IPS DF 6.9 (cell line): ENCODE data around the gene ZNF500.

Experiments used
- DNase-seq: peaks from one replicate; pipeline ENCODE4 v3.0.0-alpha.2; 2013; ENCODE audit warnings: low read depth, low spot score
- H3K27ac ChIP-seq: one replicate; pipeline ENCODE4 v1.5.1; 2013; ENCODE audit warnings: low read length, control low read depth
- H3K27me3 ChIP-seq: 2 replicates; pipeline ENCODE4 v1.6.1; 2013; ENCODE audit warnings: mild to moderate bottlenecking, low read length; ENCODE audit not compliant: control insufficient read depth, insufficient read depth
- H3K36me3 ChIP-seq: 2 replicates; pipeline ENCODE4 v1.6.1; 2013; ENCODE audit warnings: low read length; ENCODE audit not compliant: control insufficient read depth, insufficient read depth
- H3K4me1 ChIP-seq: 2 replicates; pipeline ENCODE4 v1.6.1; 2013; ENCODE audit warnings: low read length; ENCODE audit not compliant: control insufficient read depth, insufficient read depth
- H3K4me3 ChIP-seq: 2 replicates; pipeline ENCODE4 v1.5.1; 2013; ENCODE audit warnings: mild to moderate bottlenecking, low read length
- H3K9me3 ChIP-seq: 2 replicates; pipeline ENCODE4 v1.6.1; 2013; ENCODE audit warnings: low read length, inconsistent platforms; ENCODE audit not compliant: control insufficient read depth, insufficient read depth
- WGBS: extraction: QIAGEN DNeasy Blood & Tissue Kit; methylation state at CpG from one replicate; pipeline ENCODE4 v1.1.7; 2013; ENCODE audit warnings: mixed read lengths, missing lambda C conversion rate; ENCODE audit not compliant: insufficient read length, insufficient coverage; 5-methylcytosine and 5-hydroxymethylcytosine counted together

ZNF500 gene

DNA sequence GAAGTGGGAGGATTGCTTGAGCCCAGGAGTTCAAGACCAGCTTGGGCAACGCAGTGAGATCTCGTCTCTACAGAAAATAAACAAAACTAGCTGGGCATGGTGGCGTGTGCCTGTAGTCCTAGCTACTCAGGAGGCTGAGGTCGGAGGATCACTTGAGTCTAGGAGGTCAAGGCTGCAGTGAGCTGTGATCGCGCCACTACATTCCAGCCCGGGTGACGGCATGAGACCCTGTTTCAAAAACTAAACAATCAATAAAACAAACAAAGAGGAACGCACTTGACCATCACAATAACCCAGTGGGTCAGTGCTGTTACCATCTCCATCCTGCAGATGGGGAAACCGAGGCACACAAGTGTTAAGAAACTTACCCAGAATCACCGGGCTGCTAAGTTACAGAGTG lies 13.7 kb downstream of the ZNF500 start:
- Histone ChIP-seq H3K27me3 (no peaks in the 10 kb centered on the region), H3K9me3 (no peaks in the 10 kb centered on the region), H3K27ac (no peak overlapping the region), H3K36me3 (peaks cover 32% of the 10 kb centered on the region), H3K4me3 (no peak overlapping the region), H3K4me1 (no peaks in the 10 kb centered on the region)
- DNase-seq = no peak
- no CpG with 5 or more reads among the region's 11 CpGs for WGBS

DNA sequence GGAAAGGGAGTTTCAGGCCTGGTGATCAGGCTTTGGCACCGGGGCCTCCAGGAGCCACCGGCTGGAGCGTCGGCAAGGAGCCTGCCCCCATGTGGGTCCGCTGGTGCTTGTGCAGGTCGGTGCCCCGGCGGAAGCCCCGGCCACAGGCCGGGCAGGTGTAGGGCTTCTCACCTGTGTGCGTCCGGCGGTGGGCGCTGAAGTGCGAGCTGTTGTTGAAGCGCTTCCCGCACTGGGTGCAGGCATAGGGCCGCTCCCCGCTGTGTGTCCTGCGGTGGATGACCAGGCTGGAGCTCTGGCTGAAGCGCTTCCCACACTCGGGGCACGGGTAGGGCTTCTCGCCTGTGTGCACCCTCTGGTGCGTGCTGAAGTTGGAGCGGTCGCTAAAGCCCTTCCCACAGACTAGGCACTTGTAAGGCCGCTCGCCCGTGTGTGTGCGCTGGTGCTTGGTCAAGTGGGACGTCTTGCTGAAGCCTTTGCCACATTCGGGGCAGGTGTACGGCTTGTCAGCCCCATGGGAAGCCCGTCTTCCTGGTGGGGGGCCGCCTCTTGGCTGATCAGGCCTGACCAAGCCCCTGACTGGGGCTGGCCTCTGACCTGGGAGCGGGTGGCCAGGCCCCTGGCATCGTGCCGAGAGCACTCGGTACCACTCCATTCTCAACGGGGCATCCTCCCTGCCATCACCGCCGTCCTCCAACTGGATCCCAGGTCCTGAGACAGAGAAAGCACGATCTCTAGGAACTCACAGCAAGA lies 14.4 kb downstream of the ZNF500 start:
- no CpG with 5 or more reads among the region's 44 CpGs for WGBS
- H3K36me3 ChIP-seq = peaks cover 29% of the 10 kb centered on the region
- no peak overlapping the region for H3K4me3 ChIP-seq
- no peak for DNase-seq
- no peaks in the 10 kb centered on the region for H3K4me1 ChIP-seq
- no peak overlapping the region for H3K27ac ChIP-seq
- no peaks in the 10 kb centered on the region for H3K27me3 ChIP-seq
- H3K9me3 ChIP-seq = no peaks in the 10 kb centered on the region

DNA sequence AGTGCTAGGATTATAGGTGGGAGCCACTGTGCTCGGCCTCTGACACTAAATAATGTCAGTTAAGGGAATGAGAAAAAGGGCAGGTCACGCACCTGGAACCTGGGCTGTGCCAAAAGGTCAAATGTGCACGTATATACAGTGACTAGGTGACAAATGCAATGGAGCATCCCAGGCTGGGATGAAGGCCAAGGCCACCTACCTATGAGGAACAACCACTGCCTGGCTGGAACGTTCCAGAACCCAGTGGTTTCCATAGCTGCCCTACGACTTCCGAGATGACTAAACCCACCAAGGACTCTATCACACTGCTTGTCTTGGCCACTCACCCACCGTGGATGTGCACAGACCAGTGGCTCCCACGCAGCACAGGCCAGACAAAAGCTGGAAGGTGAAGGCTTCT lies 16.1 kb downstream of the ZNF500 start:
- WGBS = no CpG with 5 or more reads among the region's 8 CpGs
- H3K36me3 ChIP-seq = peaks cover 28% of the 10 kb centered on the region

GRCh38 chr16:4749700-4750257 lies 17.2 kb downstream of the ZNF500 start:
- no peaks in the 10 kb centered on the region for H3K4me1 ChIP-seq
- no CpG with 5 or more reads among the region's 10 CpGs for WGBS
- H3K36me3 ChIP-seq = peaks cover 24% of the 10 kb centered on the region
- no peaks in the 10 kb centered on the region for H3K9me3 ChIP-seq
- no peak overlapping the region for H3K27ac ChIP-seq
- DNase-seq = no peak
- H3K27me3 ChIP-seq = no peaks in the 10 kb centered on the region
- H3K4me3 ChIP-seq = no peak overlapping the region

More for the DNA sequence above, 16.1 kb downstream of the ZNF500 start:
- H3K4me3 ChIP-seq = no peak overlapping the region
- no peak for DNase-seq
- H3K27ac ChIP-seq = no peak overlapping the region
- no peaks in the 10 kb centered on the region for H3K4me1 ChIP-seq
- no peaks in the 10 kb centered on the region for H3K9me3 ChIP-seq
- no peaks in the 10 kb centered on the region for H3K27me3 ChIP-seq

GRCh38 chr16:4748682-4749411 lies 18.1 kb downstream of the ZNF500 start:
- no peak for DNase-seq
- Histone ChIP-seq H3K4me1 (no peaks in the 10 kb centered on the region), H3K9me3 (no peaks in the 10 kb centered on the region), H3K36me3 (peaks cover 24% of the 10 kb centered on the region), H3K4me3 (no peak overlapping the region), H3K27me3 (no peaks in the 10 kb centered on the region), H3K27ac (no peak overlapping the region)
- no CpG with 5 or more reads among the region's 16 CpGs for WGBS

DNA sequence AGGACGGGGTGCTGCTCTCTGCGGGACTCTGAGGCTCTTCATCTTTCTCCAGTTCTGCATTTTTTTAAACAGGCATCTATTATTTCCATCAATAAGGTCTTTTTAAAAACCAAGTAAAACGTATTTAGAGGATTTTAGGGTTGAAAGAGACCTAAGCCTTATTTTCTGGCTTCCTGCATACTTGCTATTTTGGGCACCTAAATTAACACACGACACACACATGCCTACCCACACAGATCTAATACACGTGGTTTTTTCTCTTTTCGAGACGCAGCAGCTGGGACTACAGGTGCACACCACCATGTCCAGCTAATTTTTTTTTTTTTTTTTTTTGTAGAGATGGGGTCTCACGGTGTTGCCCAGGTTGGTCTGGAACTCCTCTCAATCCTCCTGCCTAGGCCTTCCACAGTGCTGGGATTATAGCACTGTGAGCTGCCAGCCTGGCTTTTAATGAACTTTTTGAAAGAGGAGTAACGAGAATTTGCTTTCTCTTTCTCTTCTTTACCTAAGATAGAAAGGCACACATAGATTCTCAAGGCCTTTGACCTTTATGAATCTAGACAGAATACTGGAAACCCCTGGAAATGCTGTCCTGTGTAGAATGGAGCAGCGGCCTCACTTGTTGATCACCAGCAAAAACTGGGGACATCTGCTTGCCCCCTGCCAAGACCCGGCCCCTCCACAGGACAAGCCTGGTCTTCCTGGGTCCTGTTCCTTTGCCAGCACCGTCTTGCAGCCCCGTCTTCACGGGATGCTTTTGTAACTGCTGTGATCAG lies 18.9 kb downstream of the ZNF500 start:
- Histone ChIP-seq H3K27me3 (no peaks in the 10 kb centered on the region), H3K4me1 (no peaks in the 10 kb centered on the region; the same call in 1 of the 2 replicates), H3K9me3 (no peaks in the 10 kb centered on the region), H3K36me3 (peaks cover 21% of the 10 kb centered on the region), H3K27ac (no peak overlapping the region), H3K4me3 (no peak overlapping the region)
- no peak for DNase-seq
- no CpG with 5 or more reads among the region's 14 CpGs for WGBS

GRCh38 chr16:4746991-4747574 lies 19.9 kb downstream of the ZNF500 start:
- Histone ChIP-seq H3K4me1 (no peaks in the 10 kb centered on the region; the same call in 1 of the 2 replicates), H3K9me3 (no peaks in the 10 kb centered on the region), H3K27ac (no peak overlapping the region), H3K36me3 (peaks cover 13% of the 10 kb centered on the region), H3K27me3 (no peaks in the 10 kb centered on the region), H3K4me3 (no peak overlapping the region)
- no CpG with 5 or more reads among the region's 15 CpGs for WGBS
- DNase-seq = no peak

DNA sequence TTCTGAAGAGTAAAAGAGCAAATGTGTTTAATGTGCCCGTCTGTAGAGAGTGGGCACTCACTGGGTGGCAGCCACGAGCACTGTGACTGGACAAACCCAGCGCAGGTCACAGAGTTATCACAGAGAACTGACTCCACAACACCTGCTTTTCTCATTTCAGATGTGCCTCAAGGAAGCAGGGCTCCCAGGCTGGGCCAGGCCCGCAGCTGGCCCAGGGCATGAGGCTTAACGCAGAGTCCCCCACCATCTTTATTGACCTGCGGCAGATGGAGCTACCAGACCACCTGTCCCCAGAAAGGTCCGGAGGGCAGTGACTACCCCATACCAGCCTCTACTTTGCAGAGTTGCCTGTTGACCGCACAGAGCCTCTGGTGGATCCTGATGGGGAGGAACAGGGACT lies 20.7 kb downstream of the ZNF500 start:
- no CpG with 5 or more reads among the region's 8 CpGs for WGBS
- no peak for DNase-seq
- Histone ChIP-seq H3K4me3 (no peak overlapping the region), H3K9me3 (no peaks in the 10 kb centered on the region), H3K4me1 (no peaks in the 10 kb centered on the region; the same call in 1 of the 2 replicates), H3K27ac (no peak overlapping the region), H3K36me3 (peaks cover 5% of the 10 kb centered on the region; the same call in 1 of the 2 replicates), H3K27me3 (no peaks in the 10 kb centered on the region)

DNA sequence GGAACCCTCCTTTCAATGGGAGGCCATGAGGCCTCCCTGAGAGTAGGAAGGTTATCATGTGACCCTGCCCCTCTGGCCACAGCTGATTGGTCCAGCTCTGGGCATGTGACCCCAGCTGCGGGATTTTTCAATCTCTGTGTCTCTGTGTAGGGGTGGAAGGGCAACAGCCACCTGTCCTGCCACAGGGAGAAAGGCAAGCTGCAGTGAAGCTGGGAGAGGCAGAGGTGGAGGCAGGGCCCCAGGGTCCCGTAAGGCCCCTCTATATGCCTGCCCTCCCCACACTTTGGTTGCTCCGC lies 21.7 kb downstream of the ZNF500 start:
- Histone ChIP-seq H3K4me3 (no peak overlapping the region), H3K27me3 (no peaks in the 10 kb centered on the region), H3K9me3 (no peaks in the 10 kb centered on the region), H3K4me1 (no peaks in the 10 kb centered on the region; the same call in 1 of the 2 replicates), H3K36me3 (no peaks in the 10 kb centered on the region), H3K27ac (no peak overlapping the region)
- no CpG with 5 or more reads among the region's 3 CpGs for WGBS
- no peak for DNase-seq
